BE2C (cell line): ENCODE data around the gene LGI4.

Experiments used
- DNase-seq: peaks from one replicate; pipeline ENCODE4 v3.0.0-alpha.2; 2020
- H3K27me3 ChIP-seq: fragments of 250-450 bp; sonication (Bioruptor Pico); 2 replicates; pipeline ENCODE4 v1.5.1; 2020; ENCODE audit warnings: mild to moderate bottlenecking
- H3K36me3 ChIP-seq: fragments of 250-450 bp; sonication (Bioruptor Pico); 2 replicates; pipeline ENCODE4 v1.5.1; 2020; ENCODE audit warnings: mild to moderate bottlenecking
- H3K4me1 ChIP-seq: fragments of 250-450 bp; sonication (Bioruptor Pico); 2 replicates; pipeline ENCODE4 v1.5.1; 2020
- H3K4me3 ChIP-seq: 2 replicates; pipeline ENCODE4 v1.5.1; 2011; ENCODE audit warnings: low read depth, low read length
- H3K9me3 ChIP-seq: fragments of 250-450 bp; sonication (Bioruptor Pico); 2 replicates; pipeline ENCODE4 v1.5.1; 2020
- TF ChIP-seq, protein P1 (sequence below): IDR thresholded peaks from 2 replicates; pipeline ENCODE4 v1.5.1; 2012; ENCODE audit warnings: mild to moderate bottlenecking, low read depth, low read length

Gene LGI4

DNA sequence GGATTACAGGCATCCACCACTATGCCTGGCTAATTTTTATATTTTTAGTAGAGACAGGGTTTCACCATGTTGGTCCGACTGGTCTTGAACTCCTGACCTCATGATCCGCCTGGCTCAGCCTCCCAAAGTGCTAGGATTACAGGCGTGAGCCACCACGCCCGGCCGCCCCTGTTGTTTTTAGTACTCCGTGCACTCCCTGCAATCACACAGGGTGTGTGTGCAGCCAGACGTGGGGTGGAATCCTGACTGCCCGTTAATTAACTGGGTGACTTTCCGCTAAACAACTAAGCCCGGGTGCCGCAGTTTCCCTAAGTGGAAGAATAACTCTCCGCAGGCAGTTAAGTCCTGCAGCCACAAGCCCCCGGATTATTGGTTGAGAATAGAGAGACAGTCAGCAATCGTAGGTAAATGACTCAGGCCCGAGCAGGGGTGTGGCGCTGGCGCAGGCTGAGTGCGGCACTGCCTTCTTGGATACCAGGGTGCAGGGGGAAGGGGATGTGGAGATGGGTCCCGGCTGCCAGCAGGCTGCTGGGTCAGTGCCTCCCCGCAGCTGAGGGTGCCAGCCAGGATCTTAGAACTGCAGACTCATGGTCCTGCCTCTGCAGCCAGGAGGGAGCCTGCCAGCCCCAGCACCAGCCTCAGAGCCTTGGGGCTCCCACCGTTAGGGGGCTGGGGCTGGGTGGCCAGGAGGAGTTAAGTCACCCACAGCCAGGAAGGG, 25.3 kb downstream of the LGI4 start:
- H3K4me3 ChIP-seq = no peak overlapping the region
- H3K27me3 ChIP-seq = no peaks in the 10 kb centered on the region
- H3K9me3 ChIP-seq = no peaks in the 10 kb centered on the region
- no peaks in the 10 kb centered on the region for H3K36me3 ChIP-seq
- H3K4me1 ChIP-seq = no peaks in the 10 kb centered on the region
- TF ChIP-seq, protein P1, sequence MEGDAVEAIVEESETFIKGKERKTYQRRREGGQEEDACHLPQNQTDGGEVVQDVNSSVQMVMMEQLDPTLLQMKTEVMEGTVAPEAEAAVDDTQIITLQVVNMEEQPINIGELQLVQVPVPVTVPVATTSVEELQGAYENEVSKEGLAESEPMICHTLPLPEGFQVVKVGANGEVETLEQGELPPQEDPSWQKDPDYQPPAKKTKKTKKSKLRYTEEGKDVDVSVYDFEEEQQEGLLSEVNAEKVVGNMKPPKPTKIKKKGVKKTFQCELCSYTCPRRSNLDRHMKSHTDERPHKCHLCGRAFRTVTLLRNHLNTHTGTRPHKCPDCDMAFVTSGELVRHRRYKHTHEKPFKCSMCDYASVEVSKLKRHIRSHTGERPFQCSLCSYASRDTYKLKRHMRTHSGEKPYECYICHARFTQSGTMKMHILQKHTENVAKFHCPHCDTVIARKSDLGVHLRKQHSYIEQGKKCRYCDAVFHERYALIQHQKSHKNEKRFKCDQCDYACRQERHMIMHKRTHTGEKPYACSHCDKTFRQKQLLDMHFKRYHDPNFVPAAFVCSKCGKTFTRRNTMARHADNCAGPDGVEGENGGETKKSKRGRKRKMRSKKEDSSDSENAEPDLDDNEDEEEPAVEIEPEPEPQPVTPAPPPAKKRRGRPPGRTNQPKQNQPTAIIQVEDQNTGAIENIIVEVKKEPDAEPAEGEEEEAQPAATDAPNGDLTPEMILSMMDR = no peak
- no peak for DNase-seq

DNA sequence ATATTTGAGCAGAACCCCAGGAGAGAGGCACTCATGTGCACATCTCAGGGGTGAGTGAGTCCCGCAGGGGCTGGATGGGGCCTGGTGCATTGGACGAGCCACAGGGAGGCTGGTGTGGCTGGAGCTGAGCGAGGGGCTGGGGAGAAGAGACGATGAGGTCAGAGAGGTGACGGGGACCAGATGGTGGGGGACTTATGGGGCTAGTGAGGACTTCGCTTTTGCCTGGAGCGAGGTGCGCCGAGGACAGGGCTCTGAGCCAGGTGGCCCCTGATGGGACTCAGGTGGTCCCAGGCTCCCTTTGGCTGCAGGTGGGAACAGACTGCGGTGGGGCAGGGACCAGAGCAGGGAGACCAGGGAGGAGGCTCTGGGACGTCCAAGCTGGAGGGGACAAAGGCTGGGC, 26.1 kb downstream of the LGI4 start:
- no peaks in the 10 kb centered on the region for H3K27me3 ChIP-seq
- H3K4me1 ChIP-seq = no peaks in the 10 kb centered on the region
- TF ChIP-seq, protein P1 = no peak
- H3K36me3 ChIP-seq = no peaks in the 10 kb centered on the region
- DNase-seq = no peak
- no peak overlapping the region for H3K4me3 ChIP-seq
- no peaks in the 10 kb centered on the region for H3K9me3 ChIP-seq

DNA sequence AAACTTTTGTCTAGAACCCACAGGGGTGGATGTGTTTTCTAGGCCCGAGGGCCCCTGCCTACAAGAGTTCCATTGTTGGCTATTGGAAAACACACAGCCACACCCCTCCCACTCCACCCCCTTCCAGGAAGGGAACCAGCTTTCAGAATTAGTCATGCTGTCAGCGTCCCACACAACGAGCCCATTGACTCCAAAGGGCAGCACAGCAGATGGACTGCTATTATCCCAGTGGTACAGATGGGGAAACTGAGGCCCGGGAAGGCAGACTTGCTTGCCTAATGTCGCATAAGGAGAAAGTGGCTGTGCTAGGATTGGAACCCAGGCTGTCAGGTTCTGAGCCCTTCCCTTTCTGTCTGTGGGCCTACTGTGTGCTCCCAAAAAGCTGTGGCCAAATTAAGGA, 27.3 kb downstream of the LGI4 start:
- no peaks in the 10 kb centered on the region for H3K36me3 ChIP-seq
- TF ChIP-seq, protein P1 = no peak
- H3K27me3 ChIP-seq = no peaks in the 10 kb centered on the region
- H3K9me3 ChIP-seq = no peaks in the 10 kb centered on the region
- H3K4me3 ChIP-seq = no peak overlapping the region
- H3K4me1 ChIP-seq = no peaks in the 10 kb centered on the region
- DNase-seq = no peak

DNA sequence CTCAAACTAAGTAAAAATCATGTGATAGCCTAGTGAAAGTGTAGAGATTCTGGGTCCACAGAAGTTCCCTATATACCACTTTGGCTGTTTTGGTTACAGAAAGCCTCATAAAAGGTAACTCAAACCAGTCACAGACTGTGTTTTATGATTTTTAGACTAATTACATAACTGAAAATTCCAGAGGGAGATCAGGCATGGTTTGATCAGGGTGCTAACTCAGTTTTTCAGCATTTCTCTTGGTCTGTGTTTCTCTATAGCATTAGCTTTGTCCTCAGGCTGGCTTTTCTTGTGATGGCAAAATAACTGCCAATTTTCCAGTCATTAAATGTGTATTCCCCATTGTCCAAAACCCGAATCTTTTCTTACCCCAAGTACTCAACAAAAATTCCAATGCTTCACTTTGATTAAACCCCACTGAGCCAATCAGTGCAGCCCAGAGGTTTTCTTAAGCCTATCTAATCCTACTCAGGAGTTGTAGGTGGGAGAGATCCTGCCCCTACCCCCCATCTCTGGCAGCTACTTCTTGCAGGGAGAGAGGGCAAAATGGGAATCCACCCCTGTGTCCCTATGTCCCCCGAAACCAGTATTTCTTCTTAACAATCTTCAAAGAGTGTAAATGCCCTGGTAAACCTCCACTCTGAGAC, 27.8 kb downstream of the LGI4 start:
- no peak overlapping the region for H3K4me3 ChIP-seq
- no peak for DNase-seq
- H3K36me3 ChIP-seq = no peaks in the 10 kb centered on the region
- no peaks in the 10 kb centered on the region for H3K4me1 ChIP-seq
- H3K9me3 ChIP-seq = no peaks in the 10 kb centered on the region
- H3K27me3 ChIP-seq = no peaks in the 10 kb centered on the region
- TF ChIP-seq, protein P1 = no peak

DNA sequence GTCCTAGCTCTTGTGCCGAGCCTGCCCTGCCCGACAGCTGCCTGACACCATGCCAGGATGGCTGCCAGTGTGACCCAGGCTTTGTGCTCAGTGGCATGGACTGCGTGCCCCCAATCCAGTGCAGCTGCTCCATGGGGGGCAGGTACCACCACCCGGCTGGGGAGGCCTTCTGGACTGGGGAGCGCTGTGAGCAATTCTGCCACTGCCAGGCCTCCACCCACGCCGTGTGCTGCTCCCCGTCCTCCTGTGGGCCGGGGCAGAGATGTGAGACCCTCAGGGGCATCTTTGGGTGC, 28.6 kb downstream of the LGI4 start:
- Histone ChIP-seq H3K4me1 (no peaks in the 10 kb centered on the region), H3K27me3 (no peaks in the 10 kb centered on the region), H3K36me3 (no peaks in the 10 kb centered on the region), H3K9me3 (no peaks in the 10 kb centered on the region), H3K4me3 (no peak overlapping the region)
- DNase-seq = no peak
- TF ChIP-seq, protein P1 = no peak
